Mucosa of stomach (tissue), 1 donor: ENCODE results near the gene OPN1SW.

Experiments
- H3K27me3 ChIP-seq: one replicate; pipeline ENCODE4 v1.7.0; 2013; ENCODE audit warnings: mild to moderate bottlenecking, low read length; ENCODE audit not compliant: control insufficient read depth, insufficient read depth
- H3K36me3 ChIP-seq: one replicate; pipeline ENCODE4 v1.7.0; 2013; ENCODE audit warnings: low read length; ENCODE audit not compliant: control insufficient read depth, insufficient read depth
- H3K4me1 ChIP-seq: one replicate; pipeline ENCODE4 v1.7.0; 2013; ENCODE audit warnings: mild to moderate bottlenecking, low read length; ENCODE audit not compliant: control insufficient read depth, insufficient read depth
- H3K4me3 ChIP-seq: one replicate; pipeline ENCODE4 v1.7.0; 2013; ENCODE audit warnings: low read length
- H3K9ac ChIP-seq: one replicate; pipeline ENCODE4 v1.7.0; 2013; ENCODE audit warnings: mild to moderate bottlenecking, low read length, moderate library complexity
- H3K9me3 ChIP-seq: one replicate; pipeline ENCODE4 v1.7.0; 2013; ENCODE audit warnings: mild to moderate bottlenecking, low read length, moderate library complexity; ENCODE audit not compliant: control insufficient read depth
- donor health status: Pancreatic carcinoma.

Gene OPN1SW

DNA sequence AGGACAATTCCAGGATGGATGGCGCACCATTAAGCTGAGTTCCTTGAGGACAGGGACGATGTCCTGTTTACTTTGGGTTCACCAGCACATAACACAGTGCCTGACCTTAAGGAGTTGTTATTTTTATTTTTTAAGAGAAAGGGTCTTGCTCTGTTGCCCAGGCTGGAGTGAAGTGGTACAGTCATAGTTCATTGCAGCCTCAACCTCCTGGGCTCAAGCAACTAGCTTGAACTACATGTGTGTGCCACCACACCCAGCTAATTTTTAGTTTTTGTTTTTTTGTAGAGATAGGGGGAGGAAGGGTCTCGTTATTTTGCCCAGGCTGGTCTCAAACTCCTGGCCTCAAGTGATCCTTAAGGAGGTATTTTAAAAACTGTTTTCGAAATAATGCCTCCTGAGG, 38.2 kb downstream of the OPN1SW start:
- Histone ChIP-seq H3K4me1 (peaks cover 12% of the 10 kb centered on the region), H3K36me3 (no peaks in the 10 kb centered on the region), H3K9ac (no peak overlapping the region), H3K9me3 (no peaks in the 10 kb centered on the region), H3K4me3 (no peak overlapping the region), H3K27me3 (peaks cover 5% of the 10 kb centered on the region)

DNA sequence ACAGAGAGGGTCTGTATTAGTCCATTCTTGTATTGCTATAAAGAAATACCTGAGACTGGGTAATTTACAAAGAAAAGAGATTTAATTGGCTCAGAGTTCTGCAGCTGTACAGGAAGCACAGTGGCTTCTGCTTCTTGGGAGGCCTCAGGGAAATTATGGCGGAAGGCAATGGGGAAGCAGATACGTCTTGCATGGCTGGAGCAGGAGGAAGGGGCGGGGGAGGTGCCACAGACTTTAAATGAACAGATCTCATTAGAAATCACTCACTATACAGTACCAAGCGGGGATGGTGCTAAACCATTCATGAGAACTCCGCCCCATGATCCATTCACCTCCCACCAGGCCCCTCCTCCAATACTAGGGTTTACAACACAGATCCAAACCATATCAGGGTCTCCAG, 40.2 kb downstream of the OPN1SW start:
- Histone ChIP-seq H3K4me3 (no peak overlapping the region), H3K9ac (no peak overlapping the region), H3K36me3 (no peaks in the 10 kb centered on the region), H3K4me1 (peaks cover 5% of the 10 kb centered on the region), H3K9me3 (no peaks in the 10 kb centered on the region), H3K27me3 (peaks cover 13% of the 10 kb centered on the region)

DNA sequence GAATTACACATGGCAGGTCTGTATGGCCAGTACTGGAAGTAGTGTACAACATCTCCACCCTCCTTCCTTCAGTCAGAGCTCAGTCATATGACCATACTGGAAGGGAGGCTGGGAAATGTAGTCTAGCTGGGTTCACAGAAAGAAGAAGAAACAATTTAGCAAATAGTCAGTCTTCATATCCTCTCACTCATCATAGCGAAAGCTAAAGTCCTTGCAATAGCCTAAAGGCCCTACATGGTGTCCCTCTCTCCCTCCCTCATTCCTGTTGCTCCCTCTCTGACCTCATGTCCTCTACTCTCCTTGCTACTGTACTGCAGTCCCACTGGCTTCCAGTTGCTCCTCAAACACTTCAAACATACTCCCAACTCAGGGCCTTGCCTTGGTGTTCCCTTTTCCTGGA, 40.7 kb downstream of the OPN1SW start:
- H3K9me3 ChIP-seq: no peaks in the 10 kb centered on the region
- no peaks in the 10 kb centered on the region for H3K36me3 ChIP-seq
- H3K4me1 ChIP-seq: peaks cover 5% of the 10 kb centered on the region
- H3K4me3 ChIP-seq: no peak overlapping the region
- no peak overlapping the region for H3K9ac ChIP-seq
- peaks cover 13% of the 10 kb centered on the region for H3K27me3 ChIP-seq

DNA sequence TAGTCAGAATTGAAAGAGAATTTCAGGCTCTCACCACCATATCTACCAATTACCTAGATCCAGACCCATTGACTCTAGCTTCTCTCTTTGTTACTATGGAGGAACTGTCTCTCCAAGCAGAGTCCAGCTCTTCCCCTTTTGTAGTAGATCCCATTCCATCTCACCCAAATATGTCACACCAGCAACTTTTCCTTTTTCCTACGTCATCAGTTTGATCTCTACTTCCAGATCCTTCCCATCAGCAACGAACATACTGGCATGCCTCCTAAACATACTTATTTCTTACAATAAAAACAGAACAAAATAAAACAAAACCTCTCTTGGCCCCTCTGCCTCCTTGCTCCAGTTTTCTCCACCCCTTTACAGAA, 42.3 kb downstream of the OPN1SW start:
- no peak overlapping the region for H3K4me3 ChIP-seq
- H3K9ac ChIP-seq: no peak overlapping the region
- H3K36me3 ChIP-seq: no peaks in the 10 kb centered on the region
- no peaks in the 10 kb centered on the region for H3K9me3 ChIP-seq
- no peaks in the 10 kb centered on the region for H3K4me1 ChIP-seq
- H3K27me3 ChIP-seq: peaks cover 13% of the 10 kb centered on the region

DNA sequence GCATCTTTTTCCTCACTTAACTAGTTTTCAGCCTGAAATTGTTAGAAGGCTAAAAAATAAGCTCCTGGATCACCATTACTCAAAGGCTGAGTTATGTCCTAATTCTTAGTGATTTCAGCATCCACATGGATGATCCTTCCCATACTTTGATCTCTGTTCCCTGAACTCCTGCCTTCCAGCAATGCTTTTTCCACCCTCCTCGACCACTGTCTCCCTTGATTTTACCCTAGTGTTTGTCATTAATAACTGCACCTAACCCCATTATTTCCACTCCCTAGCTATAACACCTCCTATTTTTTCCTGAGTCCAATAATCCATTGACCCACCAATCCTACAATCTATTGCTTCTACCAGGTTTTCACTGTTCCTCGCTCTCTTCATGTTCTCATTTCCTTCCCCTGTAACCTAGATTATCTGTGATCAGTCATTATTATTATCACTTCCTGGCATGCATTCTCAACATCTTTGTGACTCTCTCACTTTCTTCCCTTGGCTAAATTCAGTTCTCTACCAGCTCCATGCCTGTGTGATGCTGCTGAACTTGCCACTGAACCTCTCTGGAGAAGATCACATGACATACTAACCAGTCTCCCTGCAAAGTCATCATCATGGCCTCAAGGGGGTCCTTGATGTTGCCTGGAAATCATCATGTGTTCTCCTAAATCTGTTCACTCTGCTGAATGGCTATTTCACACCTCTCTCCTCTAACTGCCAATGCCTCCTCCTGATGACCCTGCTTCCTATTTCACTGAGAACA, 42.9 kb downstream of the OPN1SW start:
- Histone ChIP-seq H3K36me3 (no peaks in the 10 kb centered on the region), H3K9ac (no peak overlapping the region), H3K27me3 (peaks cover 15% of the 10 kb centered on the region), H3K9me3 (no peaks in the 10 kb centered on the region), H3K4me3 (no peak overlapping the region), H3K4me1 (no peaks in the 10 kb centered on the region)

DNA sequence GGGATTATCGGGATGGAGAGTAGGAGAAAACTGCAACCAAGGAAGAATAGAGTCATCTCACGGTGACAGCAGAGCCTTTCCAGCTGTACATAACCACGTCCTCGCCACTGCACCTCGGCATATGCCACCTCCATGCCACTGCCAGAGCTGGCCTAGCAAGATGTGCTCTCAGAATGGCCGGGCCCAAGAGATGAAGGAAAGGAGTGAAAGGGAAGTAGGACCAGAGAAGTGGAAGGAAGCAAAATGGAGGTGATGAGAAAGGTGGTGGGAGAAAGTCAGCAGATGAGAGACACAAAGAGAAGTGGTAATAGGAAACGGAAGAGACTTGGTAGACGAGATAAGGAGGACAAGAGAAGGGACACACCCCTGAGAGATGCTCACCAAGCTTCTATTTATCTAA, 44.4 kb downstream of the OPN1SW start:
- Histone ChIP-seq H3K9ac (no peak overlapping the region), H3K27me3 (peaks cover 19% of the 10 kb centered on the region), H3K9me3 (no peaks in the 10 kb centered on the region), H3K36me3 (no peaks in the 10 kb centered on the region), H3K4me1 (no peaks in the 10 kb centered on the region), H3K4me3 (no peak overlapping the region)

DNA sequence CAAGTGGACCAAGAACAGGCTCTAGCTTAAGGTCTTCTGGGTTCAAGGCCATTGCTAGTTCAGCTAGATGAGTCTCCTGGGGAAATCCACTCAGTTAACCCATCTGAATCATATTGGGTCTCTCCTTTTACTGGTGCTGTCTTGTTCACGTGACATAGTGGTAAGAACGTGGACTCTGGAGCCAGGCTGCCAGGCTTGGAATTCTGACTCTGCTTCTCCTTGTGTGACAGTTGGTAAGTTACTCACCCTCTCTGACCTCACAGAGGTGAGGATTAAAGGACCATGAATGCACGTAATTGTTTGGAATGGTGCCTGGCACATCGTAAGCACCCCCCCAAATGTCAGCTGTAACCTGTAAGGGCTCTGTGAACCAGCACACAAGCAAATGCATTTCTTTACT, 46.1 kb downstream of the OPN1SW start:
- Histone ChIP-seq H3K4me1 (no peaks in the 10 kb centered on the region), H3K27me3 (peaks cover 19% of the 10 kb centered on the region), H3K9ac (no peak overlapping the region), H3K4me3 (no peak overlapping the region), H3K36me3 (no peaks in the 10 kb centered on the region), H3K9me3 (no peaks in the 10 kb centered on the region)

DNA sequence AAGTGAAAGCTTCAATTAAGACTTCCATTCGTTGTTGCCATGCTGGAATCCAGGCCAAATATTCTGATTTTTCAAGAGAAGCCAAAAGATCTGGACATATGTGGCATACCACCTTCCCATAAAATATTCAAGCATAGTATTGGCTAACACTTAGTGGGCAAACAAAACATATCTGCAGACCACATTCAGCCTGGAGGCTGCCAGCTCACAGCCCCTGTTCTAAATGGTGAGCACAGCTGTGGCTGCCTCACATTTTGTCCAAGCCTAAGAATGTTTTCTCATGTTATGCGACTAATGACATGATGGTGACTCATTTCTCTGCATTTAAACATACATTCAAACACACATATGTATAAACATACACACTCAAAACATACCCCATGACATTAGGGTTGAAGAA, 47.0 kb downstream of the OPN1SW start:
- Histone ChIP-seq H3K36me3 (no peaks in the 10 kb centered on the region), H3K4me1 (no peaks in the 10 kb centered on the region), H3K9ac (no peak overlapping the region), H3K27me3 (peaks cover 19% of the 10 kb centered on the region), H3K4me3 (no peak overlapping the region), H3K9me3 (no peaks in the 10 kb centered on the region)

DNA sequence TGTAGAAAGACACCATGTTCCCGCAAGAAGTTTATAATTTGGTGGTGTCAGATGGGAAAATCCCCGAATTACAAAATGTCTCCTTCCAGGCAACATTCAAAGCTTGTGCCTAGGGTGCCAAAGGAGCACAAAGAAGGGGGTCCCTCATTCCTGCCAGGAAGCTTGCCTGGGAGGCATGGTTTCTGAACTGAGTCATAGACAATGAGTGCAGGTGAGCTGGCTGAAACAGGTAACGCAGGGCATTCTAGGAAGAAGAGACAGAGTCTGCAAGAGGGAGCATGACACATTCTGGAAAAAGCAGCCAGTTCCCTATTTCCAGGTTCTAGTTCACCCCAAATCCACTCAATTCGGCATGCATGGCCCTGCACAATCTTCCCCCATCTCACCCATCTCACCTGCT, 48.4 kb downstream of the OPN1SW start:
- no peak overlapping the region for H3K9ac ChIP-seq
- H3K36me3 ChIP-seq: no peaks in the 10 kb centered on the region
- no peak overlapping the region for H3K4me3 ChIP-seq
- no peaks in the 10 kb centered on the region for H3K9me3 ChIP-seq
- no peaks in the 10 kb centered on the region for H3K4me1 ChIP-seq
- peaks cover 14% of the 10 kb centered on the region for H3K27me3 ChIP-seq

DNA sequence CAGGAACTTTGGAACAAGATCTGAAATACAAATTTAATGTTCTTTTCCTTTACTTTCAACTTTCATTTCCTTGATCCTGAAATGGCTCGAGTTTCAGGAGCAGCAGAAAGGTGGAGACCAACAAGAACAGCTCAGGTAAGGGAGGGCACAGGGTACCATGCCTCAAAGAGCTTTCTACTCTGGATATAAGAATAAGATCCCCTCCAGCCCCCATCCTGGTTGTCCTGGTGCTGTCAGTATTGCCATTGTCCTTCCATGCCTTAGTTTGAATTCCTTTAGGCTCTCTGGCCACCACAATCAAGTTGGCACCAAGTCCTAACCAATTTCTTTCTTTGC, 48.9 kb downstream of the OPN1SW start:
- H3K9ac ChIP-seq: no peak overlapping the region
- H3K27me3 ChIP-seq: peaks cover 9% of the 10 kb centered on the region
- H3K4me3 ChIP-seq: no peak overlapping the region
- no peaks in the 10 kb centered on the region for H3K36me3 ChIP-seq
- H3K9me3 ChIP-seq: no peaks in the 10 kb centered on the region
- H3K4me1 ChIP-seq: no peaks in the 10 kb centered on the region

DNA sequence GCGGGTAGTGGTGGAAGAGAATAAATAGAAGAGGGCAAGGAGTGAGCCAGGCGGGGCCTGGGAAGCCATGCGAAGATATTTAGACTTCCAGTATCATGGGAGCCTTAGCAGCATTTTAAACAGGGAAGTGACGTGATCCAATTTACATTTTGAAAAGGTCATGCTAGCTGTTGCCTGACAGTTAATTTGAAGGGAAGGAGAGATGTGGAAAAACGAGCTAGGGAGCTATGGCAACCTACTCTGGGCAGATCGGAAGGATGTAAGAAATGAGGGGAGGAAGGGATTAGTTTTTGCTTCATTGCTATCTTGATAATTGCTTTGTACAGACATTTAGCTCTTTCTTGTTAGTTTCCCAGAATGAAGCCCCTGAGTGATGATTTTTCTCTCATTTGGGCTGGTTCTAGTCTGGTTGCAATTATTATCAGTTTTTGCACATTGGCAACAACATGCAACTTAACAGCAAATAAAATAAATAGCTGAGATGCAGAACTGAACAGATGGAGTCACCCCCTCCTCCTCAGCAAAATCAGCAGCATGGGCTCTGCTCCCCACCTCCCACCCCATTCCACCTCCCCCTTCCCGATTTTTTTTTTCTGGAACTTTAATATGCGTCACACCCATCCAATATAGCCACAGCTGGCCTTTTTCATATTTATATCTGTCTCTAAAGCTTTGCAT, 49.4 kb downstream of the OPN1SW start:
- Histone ChIP-seq H3K4me1 (no peaks in the 10 kb centered on the region), H3K27me3 (peaks cover 5% of the 10 kb centered on the region), H3K4me3 (no peak overlapping the region), H3K36me3 (no peaks in the 10 kb centered on the region), H3K9ac (no peak overlapping the region), H3K9me3 (no peaks in the 10 kb centered on the region)

DNA sequence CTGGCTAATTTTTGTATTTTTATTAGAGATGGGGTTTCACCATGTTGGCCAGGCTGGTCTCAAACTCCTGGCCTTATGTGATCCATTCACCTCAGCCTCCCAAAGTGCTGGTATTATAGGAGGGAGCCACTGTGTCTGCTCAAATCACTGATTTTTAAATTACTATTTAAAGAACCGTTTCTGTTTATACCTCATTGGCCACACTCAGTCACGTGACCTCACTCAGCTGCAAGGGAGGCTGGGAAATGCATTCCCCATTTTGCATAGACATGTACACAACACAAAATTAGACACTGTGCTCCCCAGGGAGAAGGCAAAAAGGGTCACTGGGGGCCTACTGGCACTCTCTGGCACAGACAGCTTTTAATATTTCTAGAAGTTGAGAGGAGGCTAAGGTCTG, 50.1 kb downstream of the OPN1SW start:
- Histone ChIP-seq H3K9ac (no peak overlapping the region), H3K9me3 (no peaks in the 10 kb centered on the region), H3K27me3 (peaks cover 5% of the 10 kb centered on the region), H3K36me3 (no peaks in the 10 kb centered on the region), H3K4me3 (no peak overlapping the region), H3K4me1 (no peaks in the 10 kb centered on the region)
